ENCODE data around the gene DGCR2.
"Not testable (repeated sequence)": the region's sequence is repeated elsewhere in the genome, so short reads cannot be mapped to it uniquely, and the experiment has no call there.

DGCR2 gene

DNA sequence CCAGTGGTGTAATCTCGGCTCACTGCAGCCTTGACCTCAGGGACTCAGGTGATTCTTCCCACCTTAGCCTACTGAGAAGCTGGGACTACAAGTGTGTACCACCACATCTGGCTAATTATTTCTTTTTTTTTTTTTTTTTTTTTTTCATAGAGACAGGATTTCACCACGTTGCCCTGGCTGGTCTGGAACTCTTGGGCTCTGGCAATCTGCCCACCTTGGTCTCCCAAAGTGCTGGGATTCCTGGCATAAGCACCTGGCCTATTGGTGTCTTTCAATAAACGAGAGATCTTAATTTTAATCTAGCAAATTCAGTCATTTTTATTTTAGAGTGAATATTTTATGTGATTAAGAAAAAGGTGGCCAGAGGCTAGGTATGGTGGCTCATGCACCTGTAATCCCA, 40.1 kb downstream of the DGCR2 start:
- no peak for DNase-seq (ENCODE audit: low read depth)

- DNase-seq (ENCODE audit: low read depth), result no peak
These were observed 40.9 kb downstream of the DGCR2 start for GRCh38 chr22:19081351-19081750.

DNA sequence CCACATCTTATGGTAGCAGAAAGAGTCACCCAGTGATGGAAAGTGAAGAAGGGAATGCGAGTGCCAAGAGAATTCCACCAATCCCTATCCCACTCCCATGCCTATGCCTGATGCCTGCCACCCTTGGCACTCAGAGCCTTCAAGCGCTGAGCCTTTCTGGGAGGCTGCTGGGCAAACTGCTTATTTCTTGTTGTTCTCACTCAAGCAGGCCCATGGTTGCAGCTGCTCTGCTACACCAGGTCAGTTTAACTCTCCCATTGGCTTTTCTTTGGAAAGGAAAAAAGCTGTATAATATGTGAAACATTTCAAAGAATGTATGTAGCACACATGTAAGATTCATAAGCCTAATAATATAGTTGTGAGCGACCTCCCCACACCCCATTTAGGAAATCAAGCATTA, 41.4 kb downstream of the DGCR2 start:
- DNase-seq (ENCODE audit: low read depth), result no peak

DNA sequence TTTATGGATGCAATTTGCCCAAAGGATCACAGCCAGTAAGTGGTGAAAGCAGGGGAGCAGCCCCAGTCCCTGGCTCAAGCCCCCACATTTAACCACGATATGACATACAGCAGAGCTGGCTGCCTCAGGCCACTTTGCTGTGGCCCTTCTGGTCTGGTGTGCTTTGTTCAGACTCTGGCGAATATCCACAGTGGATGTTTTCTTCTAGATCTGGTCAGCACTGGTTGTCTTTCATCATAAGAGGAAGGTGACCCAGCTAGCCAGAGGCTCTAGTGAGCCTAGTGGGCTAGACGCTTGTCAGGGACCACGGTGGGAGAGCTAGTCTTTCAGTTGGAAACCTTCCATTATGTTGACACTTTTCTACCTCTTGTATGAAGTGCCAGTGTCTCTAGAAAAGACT, 42.5 kb downstream of the DGCR2 start:
- DNase-seq (ENCODE audit: low read depth), result no peak

DNA sequence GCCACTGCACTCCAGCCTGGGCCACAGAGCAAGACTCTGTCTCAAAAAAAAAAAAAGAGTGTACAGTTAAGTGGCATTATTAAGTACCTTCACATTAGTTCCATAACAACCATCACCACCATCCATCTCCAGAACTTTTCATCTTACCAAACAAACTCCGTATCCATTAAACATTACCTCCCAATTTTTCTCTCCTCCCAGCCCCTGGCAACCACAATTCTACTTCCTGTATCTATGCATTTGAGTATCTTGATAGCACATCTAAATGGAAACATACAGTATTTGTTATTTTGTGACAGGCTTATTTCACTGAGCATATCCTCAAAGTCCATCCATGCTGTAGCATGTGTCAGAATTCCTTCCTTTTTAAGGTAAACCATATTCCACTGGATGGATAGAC, 46.8 kb downstream of the DGCR2 start:
- DNase-seq (ENCODE audit: low read depth), result no peak

DNA sequence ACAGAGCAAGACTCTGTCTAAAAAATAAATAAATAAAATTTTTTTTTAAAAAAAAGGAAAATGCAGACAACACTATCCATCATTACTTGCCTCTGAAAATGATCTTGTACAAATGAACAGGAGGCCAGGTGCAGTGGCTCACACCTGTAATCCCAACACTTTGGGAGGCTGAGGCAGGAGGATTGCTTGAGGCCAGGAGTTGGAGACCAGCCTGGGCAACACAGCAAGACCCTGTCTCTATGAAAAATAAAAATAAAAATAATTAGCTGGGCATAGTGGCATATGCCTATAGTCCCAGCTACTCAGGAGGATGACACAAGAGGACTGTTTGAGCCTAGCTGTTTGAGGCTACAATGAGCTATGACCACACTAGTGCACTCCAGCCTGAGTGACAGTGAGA, 49.4 kb downstream of the DGCR2 start:
- DNase-seq (ENCODE audit: low read depth), result not testable (repeated sequence)

- no peak for DNase-seq (ENCODE audit: low read depth)
These were observed 51.6 kb downstream of the DGCR2 start for GRCh38 chr22:19070397-19071169.

DNA sequence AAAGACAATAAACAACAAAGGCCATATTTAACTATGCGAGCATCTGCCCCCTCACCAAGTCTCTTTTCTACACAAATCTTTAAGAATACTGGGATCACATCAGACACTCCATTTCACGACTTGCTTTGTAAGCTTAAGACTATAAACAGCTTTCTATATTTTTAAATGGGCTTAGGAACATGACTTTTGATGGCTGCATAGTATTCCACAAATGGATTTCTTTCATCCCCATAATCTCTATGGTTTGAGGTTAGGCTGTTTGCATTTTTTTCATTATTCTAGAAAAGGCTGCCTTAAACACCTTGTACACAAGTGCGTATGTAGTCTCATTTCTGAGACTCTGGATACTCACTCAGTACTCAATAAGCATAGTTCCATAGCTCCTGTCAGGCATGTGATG, 52.8 kb downstream of the DGCR2 start:
- no peak for DNase-seq (ENCODE audit: low read depth)

- no peak for DNase-seq (ENCODE audit: low read depth)
These were observed 53.4 kb downstream of the DGCR2 start for GRCh38 chr22:19068784-19069271.

DNA sequence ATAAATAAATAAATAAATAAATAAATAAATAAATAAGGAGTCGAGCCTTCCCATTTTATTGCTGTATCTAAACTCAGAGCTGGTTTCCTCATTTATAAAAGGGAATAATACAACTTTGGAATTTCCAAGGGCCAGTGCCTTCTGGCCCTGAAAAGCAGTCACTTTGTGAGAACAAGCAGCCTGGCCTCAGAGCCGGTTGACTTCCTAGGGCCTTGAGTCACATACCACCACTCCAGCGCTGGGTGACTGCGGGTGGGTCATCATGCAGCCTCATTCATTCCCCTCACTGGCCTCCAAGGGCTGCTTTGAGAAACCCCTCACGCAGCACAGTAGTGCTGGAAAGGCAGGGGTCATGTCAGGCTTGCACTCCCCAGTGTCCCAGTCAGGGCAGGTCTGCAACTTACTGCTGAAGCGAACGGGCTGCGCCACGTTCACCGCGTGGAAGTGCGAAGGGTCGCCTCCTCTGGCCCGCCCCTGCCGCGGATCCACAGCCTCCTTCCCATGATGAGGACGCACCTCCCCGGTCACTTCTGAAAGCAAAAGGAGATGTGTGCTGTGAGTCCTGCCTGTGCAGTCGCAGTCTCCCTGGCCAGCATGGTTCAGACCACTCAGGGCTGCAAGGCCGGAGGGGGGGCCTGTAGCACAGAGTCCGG, 54.4 kb downstream of the DGCR2 start:
- no peak for DNase-seq (ENCODE audit: low read depth)

- no peak for DNase-seq (ENCODE audit: low read depth)
These were observed 55.5 kb downstream of the DGCR2 start for GRCh38 chr22:19066531-19067271.

GRCh38 chr22:19065929-19066328, 56.3 kb downstream of the DGCR2 start:
- no peak for DNase-seq (ENCODE audit: low read depth)

DNA sequence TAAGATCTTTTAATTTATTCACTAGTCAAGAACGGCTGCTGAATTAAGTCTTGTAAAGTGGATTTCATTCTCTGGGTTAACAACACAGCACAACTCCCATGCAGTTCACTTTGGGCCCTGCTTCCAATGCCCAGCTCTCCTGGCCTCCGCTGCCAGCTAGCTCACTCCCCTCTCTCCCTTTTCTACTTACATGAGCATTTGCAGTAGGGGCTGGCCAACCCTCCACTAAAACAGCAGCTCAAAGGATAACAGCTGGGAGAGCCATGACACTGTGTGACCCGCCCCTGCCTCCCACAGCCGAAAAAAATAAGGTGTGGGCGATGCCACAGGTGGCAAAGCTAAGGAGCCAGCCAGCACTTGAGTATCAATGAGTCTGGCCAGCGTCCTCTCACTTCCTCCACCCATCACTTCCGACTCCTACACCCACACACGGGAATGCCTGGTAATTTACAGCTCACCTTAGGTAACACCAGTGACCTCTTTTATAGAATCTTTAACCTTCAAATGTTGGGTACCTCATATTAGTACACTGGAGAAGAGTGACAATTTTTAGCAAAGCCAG, 56.8 kb downstream of the DGCR2 start:
- no peak for DNase-seq (ENCODE audit: low read depth)

DNA sequence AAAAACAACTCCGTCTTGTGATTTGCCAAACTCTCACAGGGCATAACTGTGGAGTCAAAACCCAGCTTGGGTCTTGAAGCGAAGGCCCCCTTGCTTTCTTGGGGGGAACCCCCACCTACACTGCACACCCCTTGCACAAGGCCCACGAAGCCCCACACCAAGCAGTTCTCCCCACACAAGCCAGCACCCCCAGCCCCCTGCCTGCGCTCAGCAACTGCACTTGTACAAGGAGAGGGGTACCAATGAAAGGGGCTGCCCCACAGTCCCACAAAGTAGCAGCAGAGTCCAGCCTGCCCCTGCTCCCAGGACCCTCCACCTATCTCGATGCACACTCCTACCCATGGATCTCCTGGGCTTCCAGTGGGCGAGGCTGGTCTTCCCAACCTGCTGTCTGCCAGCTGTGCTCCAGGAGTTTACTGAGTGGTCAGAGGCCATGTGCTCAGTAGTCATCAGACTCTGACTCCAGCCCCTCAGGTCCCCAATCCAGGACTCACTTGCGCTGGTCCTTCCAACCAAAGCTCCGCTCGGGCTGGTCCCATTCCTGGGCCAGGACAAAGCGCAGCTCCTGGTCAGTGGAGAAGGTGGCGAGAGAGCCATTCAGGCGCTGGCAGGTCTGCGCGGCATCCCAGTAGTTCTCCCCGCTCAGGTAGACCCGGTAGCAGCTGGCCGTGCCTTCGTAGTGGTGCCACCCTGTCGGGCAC, 57.7 kb downstream of the DGCR2 start:
- DNase-seq (ENCODE audit: low read depth), result no peak

DNA sequence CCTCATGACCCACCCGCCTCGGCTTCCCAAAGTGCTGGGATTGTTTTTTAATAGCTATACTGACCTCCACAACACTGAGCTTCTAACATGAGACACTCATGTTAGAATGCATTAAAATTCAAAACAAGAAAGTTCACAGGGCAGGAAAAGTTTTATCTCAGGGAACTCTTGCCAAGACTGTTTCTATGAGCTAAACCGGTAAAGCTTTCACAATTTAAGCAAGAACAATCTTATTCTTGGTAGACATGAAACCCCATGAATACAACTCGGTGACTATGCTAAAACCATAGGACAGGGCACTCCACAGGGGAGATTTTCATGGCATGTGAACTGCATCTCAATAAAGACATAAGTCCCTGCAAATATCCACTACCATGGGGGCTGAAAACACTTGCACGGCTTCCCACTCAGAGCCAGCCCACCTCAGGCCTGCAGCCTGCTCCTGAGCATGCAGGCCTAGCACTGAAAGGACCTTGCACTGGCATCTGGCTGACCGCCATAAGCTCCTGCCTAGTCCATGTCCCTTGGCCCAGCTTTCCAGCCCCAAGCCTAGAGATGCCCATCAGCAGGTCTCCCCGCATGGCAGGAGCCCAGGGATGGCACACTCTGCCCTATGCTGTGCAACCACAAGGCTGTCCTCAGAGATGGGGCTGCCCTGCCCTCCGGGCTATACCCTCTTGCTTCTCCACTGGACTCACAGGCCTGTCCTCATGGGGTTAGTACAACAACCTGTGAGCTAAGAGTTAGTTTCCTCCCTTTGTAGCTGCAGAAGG, 58.4 kb downstream of the DGCR2 start:
- no peak for DNase-seq (ENCODE audit: low read depth)

DNA sequence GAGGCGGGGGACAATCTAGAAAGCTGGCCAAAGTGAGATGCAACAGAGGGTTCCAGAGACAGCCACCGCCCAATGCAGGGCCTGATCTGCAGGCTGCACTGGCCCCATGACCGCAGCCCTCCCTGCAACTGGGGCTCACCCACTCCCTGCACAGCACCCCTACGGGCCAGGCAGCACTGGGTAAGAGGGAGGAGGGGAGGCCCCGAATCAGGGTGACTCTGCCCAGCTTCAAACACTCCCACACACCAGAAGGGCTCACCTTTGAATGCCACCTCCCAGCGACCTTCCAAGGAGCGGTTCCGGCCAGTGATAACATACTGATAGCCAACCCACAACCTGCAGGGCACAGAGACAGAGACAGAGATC, 59.3 kb downstream of the DGCR2 start:
- DNase-seq (ENCODE audit: low read depth), result no peak

DNA sequence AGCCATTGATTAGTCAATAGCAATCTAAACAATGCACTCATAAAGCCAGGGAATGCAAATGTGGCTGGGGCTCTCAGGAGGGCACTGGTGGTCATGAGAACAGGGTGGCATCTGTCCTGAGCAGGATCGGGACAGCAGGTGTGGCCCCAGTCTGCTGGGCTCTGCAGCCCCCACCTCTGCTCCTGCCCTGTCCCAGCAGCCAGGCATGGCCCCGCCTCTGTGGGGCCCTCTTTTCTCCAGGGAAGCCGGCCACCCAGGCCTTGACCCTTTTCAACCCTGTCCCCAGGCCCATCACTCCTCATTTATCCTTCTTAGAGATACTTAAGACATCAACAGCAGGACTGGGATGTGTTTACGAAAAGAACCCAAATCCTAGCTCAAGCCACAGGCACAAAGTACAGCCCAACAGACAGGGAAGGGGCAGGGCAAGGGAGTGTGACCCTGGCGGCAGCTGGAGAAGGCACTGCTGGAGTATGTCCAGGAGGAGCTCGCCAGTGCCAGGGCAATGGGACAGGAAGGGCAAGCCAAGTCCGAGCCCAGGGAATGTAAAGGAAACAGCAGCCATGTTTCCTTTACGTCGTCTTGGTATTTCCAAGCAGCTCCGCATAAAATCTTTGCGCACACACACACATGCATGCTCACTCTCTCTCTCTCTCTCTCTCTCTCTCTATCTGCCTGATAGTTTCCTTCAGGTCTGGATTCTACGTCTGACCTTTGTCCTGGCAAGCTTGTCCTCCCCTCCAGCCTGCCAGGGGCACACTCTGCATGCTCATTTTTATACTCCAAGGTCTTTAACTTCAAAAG, 59.9 kb downstream of the DGCR2 start:
- DNase-seq (ENCODE audit: low read depth), result no peak

DNA sequence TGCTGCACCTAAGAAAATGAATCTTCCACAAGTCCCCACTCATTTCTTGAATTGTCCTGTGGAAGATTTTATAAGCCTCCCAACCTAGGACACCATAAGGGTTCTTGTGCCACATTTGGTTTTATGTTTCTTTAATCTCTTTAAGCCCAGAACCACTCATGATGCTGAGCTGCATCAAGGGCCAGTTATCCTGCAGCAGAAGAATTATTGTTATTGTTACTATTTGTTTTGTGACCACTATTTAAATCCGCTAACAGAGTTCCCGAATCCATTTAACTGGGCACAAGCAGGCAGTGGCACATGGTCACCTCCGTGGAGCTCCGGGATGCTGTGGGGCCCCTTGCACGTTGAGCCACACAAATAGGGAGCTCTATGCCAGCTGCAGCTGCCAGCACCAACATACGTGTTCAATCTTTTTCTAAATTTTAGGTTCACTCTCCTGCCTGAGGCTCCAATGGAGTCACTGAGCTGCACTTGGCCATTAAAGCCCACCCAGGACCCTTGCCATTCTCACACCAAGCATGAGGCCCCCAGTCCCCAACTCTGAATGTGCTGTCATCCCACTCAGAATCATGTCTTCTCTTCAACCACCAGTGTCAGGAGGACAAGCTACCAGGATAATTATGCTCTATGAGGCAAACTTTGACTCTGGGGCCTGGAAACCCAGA, 60.6 kb downstream of the DGCR2 start:
- no peak for DNase-seq (ENCODE audit: low read depth)

DNA sequence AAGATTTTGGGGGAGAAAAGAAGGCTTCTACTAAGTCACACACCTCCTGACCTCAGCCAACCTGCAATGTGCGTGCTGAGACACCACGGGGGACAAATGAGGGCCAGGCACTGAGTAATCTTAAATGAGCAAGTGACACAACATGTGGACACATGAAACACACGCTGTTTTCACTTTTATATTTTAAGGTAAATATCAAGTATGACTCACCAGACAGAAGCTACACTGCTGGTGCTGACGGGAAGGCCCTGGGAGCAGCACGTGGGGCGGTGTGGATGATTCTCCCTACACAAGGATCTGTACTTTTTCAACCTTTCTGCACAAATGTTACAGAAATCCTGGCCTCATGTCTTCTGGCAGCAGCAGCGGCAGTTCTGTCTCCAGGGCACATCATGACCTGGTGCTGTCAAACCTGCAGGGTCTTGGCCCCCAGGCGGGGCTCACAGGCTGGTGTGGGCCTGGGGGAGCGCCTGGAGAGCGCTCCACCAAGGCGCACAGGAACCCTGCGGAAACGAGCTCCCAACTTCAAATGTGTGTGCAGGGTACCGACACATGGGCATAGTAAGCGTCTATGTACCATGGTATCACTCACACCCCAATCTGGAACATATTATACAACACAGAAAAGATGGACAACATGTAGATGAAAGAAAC, 61.7 kb downstream of the DGCR2 start:
- no peak for DNase-seq (ENCODE audit: low read depth)

All from activated T-cell treated with anti-CD3 and anti-CD28 coated beads for 24 hours (primary cell).